Measurements from ENCODE around the gene FBN1. TPM values are rescaled to one million over a fixed set of nuclear protein-coding genes. Genes with fewer than 3 reads are reported as not detected.

FBN1 gene
- total RNA-seq, 1 experiment from 2014 or later, result 5.2 TPM

DNA sequence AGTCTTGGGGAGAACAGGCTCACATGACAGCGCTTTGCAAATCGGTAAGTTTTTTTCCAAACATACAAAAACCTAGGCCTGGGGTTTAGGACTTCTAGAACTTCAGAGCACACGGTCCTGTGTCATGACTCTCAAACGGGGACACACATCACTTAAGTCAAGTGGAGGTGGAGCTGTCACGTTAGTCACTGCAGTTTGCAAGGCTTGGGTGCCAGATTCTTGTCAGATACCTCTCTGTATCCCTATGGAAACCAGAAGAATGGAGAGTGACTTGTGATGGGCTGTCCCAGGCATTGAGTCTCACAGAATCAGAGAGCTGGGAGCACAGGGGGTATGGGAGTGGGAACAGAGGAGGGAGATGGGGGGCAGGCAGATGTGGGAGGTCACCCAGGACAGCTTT, 249.5 kb downstream of the FBN1 start:
- Mint-ChIP-seq H3K4me1 (0 out of 2 replicates have a peak, but pooled peaks cover 3% of the 10 kb centered on the region), H3K36me3 (no peaks in the 10 kb centered on the region), H3K27ac (no peak overlapping the region), H3K9me3 (0 out of 2 replicates have a peak, but pooled peaks cover 3% of the 10 kb centered on the region), H3K4me3 (no peak overlapping the region), H3K27me3 (ENCODE audit: low read depth) (no peaks in the 10 kb centered on the region)
- ChIA-PET CTCF (interaction anchor here (0.7 to 1.0 kb wide), 2 partner anchors 11 to 112 kb away, joined by 3 read pairs; no protein-coding TSS in a partner anchor), POLR2A (no interaction called here)
- DNase-seq (ENCODE audit: low spot score) (no peak), ATAC-seq (no peak)
- TF ChIP-seq EMX1 (CRISPR knock-in tag; IDR thresholded peaks at IDR 0.05) (no peak), FOXJ3 (CRISPR knock-in tag; IDR thresholded peaks at IDR 0.05; ENCODE audit: borderline replicate concordance) (no peak), ESRRA (CRISPR knock-in tag; IDR thresholded peaks at IDR 0.05; ENCODE audit: borderline replicate concordance) (no peak), NR2C2 (CRISPR knock-in tag; IDR thresholded peaks at IDR 0.05) (no peak), HMGA2 (CRISPR knock-in tag; IDR thresholded peaks at IDR 0.05) (no peak), ATF1 (CRISPR knock-in tag; IDR thresholded peaks at IDR 0.05) (no peak), ZNF121 (CRISPR knock-in tag; IDR thresholded peaks at IDR 0.05) (no peak), GABPB1 (CRISPR knock-in tag; IDR thresholded peaks at IDR 0.05) (no peak)
- TF ChIP-seq, protein P1, sequence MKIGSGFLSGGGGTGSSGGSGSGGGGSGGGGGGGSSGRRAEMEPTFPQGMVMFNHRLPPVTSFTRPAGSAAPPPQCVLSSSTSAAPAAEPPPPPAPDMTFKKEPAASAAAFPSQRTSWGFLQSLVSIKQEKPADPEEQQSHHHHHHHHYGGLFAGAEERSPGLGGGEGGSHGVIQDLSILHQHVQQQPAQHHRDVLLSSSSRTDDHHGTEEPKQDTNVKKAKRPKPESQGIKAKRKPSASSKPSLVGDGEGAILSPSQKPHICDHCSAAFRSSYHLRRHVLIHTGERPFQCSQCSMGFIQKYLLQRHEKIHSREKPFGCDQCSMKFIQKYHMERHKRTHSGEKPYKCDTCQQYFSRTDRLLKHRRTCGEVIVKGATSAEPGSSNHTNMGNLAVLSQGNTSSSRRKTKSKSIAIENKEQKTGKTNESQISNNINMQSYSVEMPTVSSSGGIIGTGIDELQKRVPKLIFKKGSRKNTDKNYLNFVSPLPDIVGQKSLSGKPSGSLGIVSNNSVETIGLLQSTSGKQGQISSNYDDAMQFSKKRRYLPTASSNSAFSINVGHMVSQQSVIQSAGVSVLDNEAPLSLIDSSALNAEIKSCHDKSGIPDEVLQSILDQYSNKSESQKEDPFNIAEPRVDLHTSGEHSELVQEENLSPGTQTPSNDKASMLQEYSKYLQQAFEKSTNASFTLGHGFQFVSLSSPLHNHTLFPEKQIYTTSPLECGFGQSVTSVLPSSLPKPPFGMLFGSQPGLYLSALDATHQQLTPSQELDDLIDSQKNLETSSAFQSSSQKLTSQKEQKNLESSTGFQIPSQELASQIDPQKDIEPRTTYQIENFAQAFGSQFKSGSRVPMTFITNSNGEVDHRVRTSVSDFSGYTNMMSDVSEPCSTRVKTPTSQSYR (CRISPR knock-in tag; IDR thresholded peaks at IDR 0.05), result no peak
- TF ChIP-seq, protein P2, sequence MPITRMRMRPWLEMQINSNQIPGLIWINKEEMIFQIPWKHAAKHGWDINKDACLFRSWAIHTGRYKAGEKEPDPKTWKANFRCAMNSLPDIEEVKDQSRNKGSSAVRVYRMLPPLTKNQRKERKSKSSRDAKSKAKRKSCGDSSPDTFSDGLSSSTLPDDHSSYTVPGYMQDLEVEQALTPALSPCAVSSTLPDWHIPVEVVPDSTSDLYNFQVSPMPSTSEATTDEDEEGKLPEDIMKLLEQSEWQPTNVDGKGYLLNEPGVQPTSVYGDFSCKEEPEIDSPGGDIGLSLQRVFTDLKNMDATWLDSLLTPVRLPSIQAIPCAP (CRISPR knock-in tag; IDR thresholded peaks at IDR 0.05), result no peak
- TF ChIP-seq, protein P3, sequence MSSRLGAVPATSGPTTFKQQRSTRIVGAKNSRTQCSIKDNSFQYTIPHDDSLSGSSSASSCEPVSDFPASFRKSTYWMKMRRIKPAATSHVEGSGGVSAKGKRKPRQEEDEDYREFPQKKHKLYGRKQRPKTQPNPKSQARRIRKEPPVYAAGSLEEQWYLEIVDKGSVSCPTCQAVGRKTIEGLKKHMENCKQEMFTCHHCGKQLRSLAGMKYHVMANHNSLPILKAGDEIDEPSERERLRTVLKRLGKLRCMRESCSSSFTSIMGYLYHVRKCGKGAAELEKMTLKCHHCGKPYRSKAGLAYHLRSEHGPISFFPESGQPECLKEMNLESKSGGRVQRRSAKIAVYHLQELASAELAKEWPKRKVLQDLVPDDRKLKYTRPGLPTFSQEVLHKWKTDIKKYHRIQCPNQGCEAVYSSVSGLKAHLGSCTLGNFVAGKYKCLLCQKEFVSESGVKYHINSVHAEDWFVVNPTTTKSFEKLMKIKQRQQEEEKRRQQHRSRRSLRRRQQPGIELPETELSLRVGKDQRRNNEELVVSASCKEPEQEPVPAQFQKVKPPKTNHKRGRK (CRISPR knock-in tag; IDR thresholded peaks at IDR 0.05; ENCODE audit: borderline replicate concordance), result no peak
- TF ChIP-seq, protein P4, sequence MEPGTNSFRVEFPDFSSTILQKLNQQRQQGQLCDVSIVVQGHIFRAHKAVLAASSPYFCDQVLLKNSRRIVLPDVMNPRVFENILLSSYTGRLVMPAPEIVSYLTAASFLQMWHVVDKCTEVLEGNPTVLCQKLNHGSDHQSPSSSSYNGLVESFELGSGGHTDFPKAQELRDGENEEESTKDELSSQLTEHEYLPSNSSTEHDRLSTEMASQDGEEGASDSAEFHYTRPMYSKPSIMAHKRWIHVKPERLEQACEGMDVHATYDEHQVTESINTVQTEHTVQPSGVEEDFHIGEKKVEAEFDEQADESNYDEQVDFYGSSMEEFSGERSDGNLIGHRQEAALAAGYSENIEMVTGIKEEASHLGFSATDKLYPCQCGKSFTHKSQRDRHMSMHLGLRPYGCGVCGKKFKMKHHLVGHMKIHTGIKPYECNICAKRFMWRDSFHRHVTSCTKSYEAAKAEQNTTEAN (CRISPR knock-in tag; IDR thresholded peaks at IDR 0.05), result no peak

DNA sequence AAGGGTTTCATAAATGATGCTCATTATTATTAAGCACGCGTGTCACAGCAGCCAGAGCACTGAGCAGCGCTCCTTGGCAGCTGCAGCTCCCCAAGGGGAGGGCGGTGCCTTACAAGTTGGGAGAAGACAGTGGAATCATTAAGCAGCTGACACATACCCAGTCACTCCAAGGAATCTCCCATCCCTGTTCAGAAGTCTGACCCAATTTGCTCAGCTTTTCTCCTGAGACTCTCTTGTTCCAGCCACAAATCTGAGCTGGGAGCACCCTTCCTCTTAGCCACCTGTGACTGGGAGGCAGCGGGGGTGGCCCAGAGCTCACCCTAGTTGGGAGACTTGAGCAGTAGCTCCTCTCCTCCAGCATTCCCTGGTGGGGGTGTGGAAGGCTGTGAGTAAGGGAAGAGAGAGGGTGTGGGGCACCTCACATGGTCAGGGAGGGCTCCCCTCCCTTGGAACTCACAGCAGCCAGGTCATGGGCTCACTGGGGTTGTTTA, 249.9 kb downstream of the FBN1 start:
- no peak for DNase-seq (ENCODE audit: low spot score)
- H3K9me3 Mint-ChIP-seq, result 0 out of 2 replicates have a peak, but pooled peaks cover 3% of the 10 kb centered on the region
- 0 out of 2 replicates have a peak, but pooled peaks cover 3% of the 10 kb centered on the region for H3K4me1 Mint-ChIP-seq
- no peaks in the 10 kb centered on the region for H3K36me3 Mint-ChIP-seq
- TF ChIP-seq, protein P5, sequence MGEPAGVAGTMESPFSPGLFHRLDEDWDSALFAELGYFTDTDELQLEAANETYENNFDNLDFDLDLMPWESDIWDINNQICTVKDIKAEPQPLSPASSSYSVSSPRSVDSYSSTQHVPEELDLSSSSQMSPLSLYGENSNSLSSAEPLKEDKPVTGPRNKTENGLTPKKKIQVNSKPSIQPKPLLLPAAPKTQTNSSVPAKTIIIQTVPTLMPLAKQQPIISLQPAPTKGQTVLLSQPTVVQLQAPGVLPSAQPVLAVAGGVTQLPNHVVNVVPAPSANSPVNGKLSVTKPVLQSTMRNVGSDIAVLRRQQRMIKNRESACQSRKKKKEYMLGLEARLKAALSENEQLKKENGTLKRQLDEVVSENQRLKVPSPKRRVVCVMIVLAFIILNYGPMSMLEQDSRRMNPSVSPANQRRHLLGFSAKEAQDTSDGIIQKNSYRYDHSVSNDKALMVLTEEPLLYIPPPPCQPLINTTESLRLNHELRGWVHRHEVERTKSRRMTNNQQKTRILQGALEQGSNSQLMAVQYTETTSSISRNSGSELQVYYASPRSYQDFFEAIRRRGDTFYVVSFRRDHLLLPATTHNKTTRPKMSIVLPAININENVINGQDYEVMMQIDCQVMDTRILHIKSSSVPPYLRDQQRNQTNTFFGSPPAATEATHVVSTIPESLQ (CRISPR knock-in tag; IDR thresholded peaks at IDR 0.05), result no peak
- TF ChIP-seq NR3C1 (CRISPR knock-in tag; conservative IDR thresholded peaks at IDR 0.05; ENCODE audit: low read depth), result no peak
- no peak for TF ChIP-seq PRRX2 (CRISPR knock-in tag; IDR thresholded peaks at IDR 0.05)
- no peak for TF ChIP-seq SOX15 (CRISPR knock-in tag; IDR thresholded peaks at IDR 0.05)
- no peak for TF ChIP-seq FOXP1 (CRISPR knock-in tag; IDR thresholded peaks at IDR 0.05; ENCODE audit: borderline replicate concordance)
- TF ChIP-seq GABPB1 (CRISPR knock-in tag; IDR thresholded peaks at IDR 0.05), result no peak
- TF ChIP-seq, protein P6, sequence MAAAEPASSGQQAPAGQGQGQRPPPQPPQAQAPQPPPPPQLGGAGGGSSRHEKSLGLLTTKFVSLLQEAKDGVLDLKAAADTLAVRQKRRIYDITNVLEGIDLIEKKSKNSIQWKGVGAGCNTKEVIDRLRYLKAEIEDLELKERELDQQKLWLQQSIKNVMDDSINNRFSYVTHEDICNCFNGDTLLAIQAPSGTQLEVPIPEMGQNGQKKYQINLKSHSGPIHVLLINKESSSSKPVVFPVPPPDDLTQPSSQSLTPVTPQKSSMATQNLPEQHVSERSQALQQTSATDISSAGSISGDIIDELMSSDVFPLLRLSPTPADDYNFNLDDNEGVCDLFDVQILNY (CRISPR knock-in tag; IDR thresholded peaks at IDR 0.05), result no peak
- TF ChIP-seq OVOL2 (CRISPR knock-in tag; IDR thresholded peaks at IDR 0.05; ENCODE audit: borderline replicate concordance), result no peak
- TF ChIP-seq, protein P7, sequence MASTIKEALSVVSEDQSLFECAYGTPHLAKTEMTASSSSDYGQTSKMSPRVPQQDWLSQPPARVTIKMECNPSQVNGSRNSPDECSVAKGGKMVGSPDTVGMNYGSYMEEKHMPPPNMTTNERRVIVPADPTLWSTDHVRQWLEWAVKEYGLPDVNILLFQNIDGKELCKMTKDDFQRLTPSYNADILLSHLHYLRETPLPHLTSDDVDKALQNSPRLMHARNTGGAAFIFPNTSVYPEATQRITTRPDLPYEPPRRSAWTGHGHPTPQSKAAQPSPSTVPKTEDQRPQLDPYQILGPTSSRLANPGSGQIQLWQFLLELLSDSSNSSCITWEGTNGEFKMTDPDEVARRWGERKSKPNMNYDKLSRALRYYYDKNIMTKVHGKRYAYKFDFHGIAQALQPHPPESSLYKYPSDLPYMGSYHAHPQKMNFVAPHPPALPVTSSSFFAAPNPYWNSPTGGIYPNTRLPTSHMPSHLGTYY (CRISPR knock-in tag; IDR thresholded peaks at IDR 0.05), result no peak
- TF ChIP-seq EMX1 (CRISPR knock-in tag; IDR thresholded peaks at IDR 0.05), result no peak
- TF ChIP-seq, protein P8, sequence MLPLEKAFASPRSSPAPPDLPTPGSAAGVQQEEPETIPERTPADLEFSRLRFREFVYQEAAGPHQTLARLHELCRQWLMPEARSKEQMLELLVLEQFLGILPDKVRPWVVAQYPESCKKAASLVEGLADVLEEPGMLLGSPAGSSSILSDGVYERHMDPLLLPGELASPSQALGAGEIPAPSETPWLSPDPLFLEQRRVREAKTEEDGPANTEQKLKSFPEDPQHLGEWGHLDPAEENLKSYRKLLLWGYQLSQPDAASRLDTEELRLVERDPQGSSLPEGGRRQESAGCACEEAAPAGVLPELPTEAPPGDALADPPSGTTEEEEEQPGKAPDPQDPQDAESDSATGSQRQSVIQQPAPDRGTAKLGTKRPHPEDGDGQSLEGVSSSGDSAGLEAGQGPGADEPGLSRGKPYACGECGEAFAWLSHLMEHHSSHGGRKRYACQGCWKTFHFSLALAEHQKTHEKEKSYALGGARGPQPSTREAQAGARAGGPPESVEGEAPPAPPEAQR (CRISPR knock-in tag; IDR thresholded peaks at IDR 0.05), result no peak
- H3K27me3 Mint-ChIP-seq (ENCODE audit: low read depth), result no peaks in the 10 kb centered on the region
- H3K27ac Mint-ChIP-seq, result no peak overlapping the region
- POLR2A ChIA-PET, result no interaction called here
- H3K4me3 Mint-ChIP-seq, result no peak overlapping the region
- ATAC-seq, result no peak
- CTCF ChIA-PET, result interaction anchor here (0.7 to 1.0 kb wide), 2 partner anchors 11 to 112 kb away, joined by 3 read pairs; no protein-coding TSS in a partner anchor

Data from WTC11 (cell line).